GM21367 (cell line): ENCODE measurements around the gene ATAD1.
"Not testable (repeated sequence)": the region's sequence is repeated elsewhere in the genome, so short reads cannot be mapped to it uniquely, and the experiment has no call there.

ENCODE experiments used
- ATAC-seq: cut with Tn5 transposase; IDR thresholded peaks from one replicate; pipeline ENCODE4 v1.9.1; 2021; ENCODE audit not compliant: unreplicated experiment

ATAD1 gene

GRCh38 chr10:87759551-87759950 is 58.5 kb downstream of the ATAD1 start:
- ATAC-seq = no peak

GRCh38 chr10:87757685-87758084 is 60.3 kb downstream of the ATAD1 start:
- ATAC-seq = no peak

GRCh38 chr10:87753995-87754866 is 63.8 kb downstream of the ATAD1 start:
- no peak for ATAC-seq

- no peak for ATAC-seq
Measured at GRCh38 chr10:87752566-87752965, 65.5 kb downstream of the ATAD1 start.

GRCh38 chr10:87751274-87751673 is 66.8 kb downstream of the ATAD1 start:
- no peak for ATAC-seq

GRCh38 chr10:87750817-87751216 is 67.2 kb downstream of the ATAD1 start:
- ATAC-seq = peak; percentile 56

- no peak for ATAC-seq
Measured at GRCh38 chr10:87750001-87750671, 67.9 kb downstream of the ATAD1 start.

- not testable (repeated sequence) for ATAC-seq
Measured at GRCh38 chr10:87748244-87748643, 69.8 kb downstream of the ATAD1 start.

GRCh38 chr10:87746911-87747310 is 71.1 kb downstream of the ATAD1 start:
- no peak for ATAC-seq

GRCh38 chr10:87744606-87745005 is 73.4 kb downstream of the ATAD1 start:
- no peak for ATAC-seq

GRCh38 chr10:87742992-87743610 is 74.9 kb downstream of the ATAD1 start:
- ATAC-seq = not testable (repeated sequence)

- ATAC-seq = no peak
Measured at GRCh38 chr10:87740254-87740655, 77.8 kb downstream of the ATAD1 start.

- no peak for ATAC-seq
Measured at GRCh38 chr10:87739703-87740102, 78.3 kb downstream of the ATAD1 start.

GRCh38 chr10:87738253-87738652 is 79.8 kb downstream of the ATAD1 start:
- ATAC-seq = not testable (repeated sequence)

- ATAC-seq = no peak
Measured at GRCh38 chr10:87734987-87735827, 82.8 kb downstream of the ATAD1 start.

- ATAC-seq = no peak
Measured at GRCh38 chr10:87733081-87733480, 84.9 kb downstream of the ATAD1 start.

GRCh38 chr10:87729940-87730339 is 88.1 kb downstream of the ATAD1 start:
- no peak for ATAC-seq

GRCh38 chr10:87724789-87725188 is 93.2 kb downstream of the ATAD1 start:
- ATAC-seq = no peak

GRCh38 chr10:87723500-87723899 is 94.5 kb downstream of the ATAD1 start:
- no peak for ATAC-seq

GRCh38 chr10:87722716-87723115 is 95.3 kb downstream of the ATAD1 start:
- ATAC-seq = no peak

- no peak for ATAC-seq
Measured at GRCh38 chr10:87721781-87722180, 96.2 kb downstream of the ATAD1 start.
